NCI-H2081 (cell line): ENCODE measurements around the gene NDUFS6.
"Not testable (repeated sequence)": the region's sequence is repeated elsewhere in the genome, so short reads cannot be mapped to it uniquely, and the experiment has no call there.

Source experiments
- DNase-seq, 2 experiments: peaks; one replicate each; lab custom pipeline; 2025; lab: John Stamatoyannopoulos, UW

Gene NDUFS6

GRCh38 chr5:1833264-1834021 lies 32.2 kb downstream of the NDUFS6 start:
- DNase-seq = no peak

- no peak for DNase-seq
Measured at GRCh38 chr5:1834022-1834551, 32.9 kb downstream of the NDUFS6 start.

- DNase-seq = no peak
Measured at GRCh38 chr5:1834721-1835429, 33.7 kb downstream of the NDUFS6 start.

GRCh38 chr5:1835431-1835830 lies 34.2 kb downstream of the NDUFS6 start:
- no peak for DNase-seq

- DNase-seq = no peak
Measured at GRCh38 chr5:1836176-1836890, 35.1 kb downstream of the NDUFS6 start.

- no peak for DNase-seq
Measured at GRCh38 chr5:1836891-1837880, 36.0 kb downstream of the NDUFS6 start.

- no peak for DNase-seq
Measured at GRCh38 chr5:1838013-1838412, 36.8 kb downstream of the NDUFS6 start.

GRCh38 chr5:1840071-1840547 lies 38.9 kb downstream of the NDUFS6 start:
- no peak for DNase-seq

- DNase-seq = no peak
Measured at GRCh38 chr5:1840741-1841521, 39.7 kb downstream of the NDUFS6 start.

- DNase-seq = no peak
Measured at GRCh38 chr5:1842004-1842819, 41.0 kb downstream of the NDUFS6 start.

GRCh38 chr5:1843761-1844160 lies 42.6 kb downstream of the NDUFS6 start:
- not testable (repeated sequence) for DNase-seq

- no peak for DNase-seq
Measured at GRCh38 chr5:1844708-1845436, 43.7 kb downstream of the NDUFS6 start.

- DNase-seq = no peak
Measured at GRCh38 chr5:1845696-1846095, 44.5 kb downstream of the NDUFS6 start.

- DNase-seq = no peak
Measured at GRCh38 chr5:1846583-1846982, 45.4 kb downstream of the NDUFS6 start.

GRCh38 chr5:1847056-1847455 lies 45.8 kb downstream of the NDUFS6 start:
- no peak for DNase-seq

GRCh38 chr5:1847611-1848010 lies 46.4 kb downstream of the NDUFS6 start:
- DNase-seq = no peak

GRCh38 chr5:1850324-1851154 lies 49.3 kb downstream of the NDUFS6 start:
- DNase-seq = no peak
